Measurements from ENCODE around the gene LPAR1. TPM values are rescaled to one million over a fixed set of nuclear protein-coding genes. Genes with fewer than 3 reads are reported as not detected.

The LPAR1 gene
- total and polyA plus RNA-seq, 9 of the 15 experiments (the other 6 are each of a cell fraction or from before 2014, with no cell fraction given), result 0.13 TPM; not detected in 8

GRCh38 chr9:110869931-110870330 is 168.3 kb downstream of the LPAR1 start (continued):
- no peak for TF ChIP-seq CTCFL (IDR thresholded peaks at IDR 0.05; ENCODE audit: borderline replicate concordance, insufficient read depth, low read depth, low read length, poor library complexity, severe bottlenecking)
- TF ChIP-seq ZNF785 (CRISPR knock-in tag; IDR thresholded peaks at IDR 0.05), result no peak
- no peak for TF ChIP-seq MGA (IDR thresholded peaks at IDR 0.05)

All from K562 (cell line).